Measurements from ENCODE around the gene ARPC5L.
"Not testable (repeated sequence)": the region's sequence is repeated elsewhere in the genome, so short reads cannot be mapped to it uniquely, and the experiment has no call there.

Gene ARPC5L

DNA sequence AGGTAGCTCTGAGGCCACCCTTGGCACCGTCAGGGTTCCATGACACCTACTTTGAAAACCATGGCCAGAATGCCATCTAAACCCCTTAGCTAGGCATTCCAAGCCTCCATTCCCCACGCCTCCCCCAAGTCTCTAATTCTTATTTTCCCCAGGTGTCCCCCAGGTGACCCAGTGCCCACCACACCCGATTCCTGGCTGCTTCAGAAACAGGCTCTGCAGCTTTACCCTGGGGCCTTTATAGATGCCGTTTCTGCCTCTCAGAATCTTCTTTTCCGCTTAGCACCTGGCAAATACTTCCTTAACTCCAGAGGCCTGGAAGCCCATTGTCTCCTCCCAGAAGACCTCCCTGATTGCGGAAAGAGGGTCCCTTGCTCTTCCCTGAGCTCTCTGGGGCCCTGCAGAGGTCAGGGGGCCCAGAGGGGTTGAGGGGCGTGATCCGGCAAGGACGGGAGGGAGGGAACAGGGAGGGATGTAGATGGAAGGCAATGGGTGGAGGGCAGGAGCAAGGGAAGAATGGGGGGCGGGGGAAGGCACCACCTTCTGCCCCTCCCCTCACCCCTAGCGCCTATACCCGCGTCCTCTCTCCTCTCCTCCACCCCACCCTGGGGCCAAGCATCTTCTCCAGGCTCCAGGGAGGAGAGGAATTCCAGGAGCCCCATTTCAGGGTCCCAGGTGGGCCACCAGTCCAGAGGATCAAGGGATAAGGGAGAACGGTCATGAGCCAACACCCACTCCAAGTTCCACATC is 20.7 kb upstream of the ARPC5L start:
- no peak for DNase-seq

DNA sequence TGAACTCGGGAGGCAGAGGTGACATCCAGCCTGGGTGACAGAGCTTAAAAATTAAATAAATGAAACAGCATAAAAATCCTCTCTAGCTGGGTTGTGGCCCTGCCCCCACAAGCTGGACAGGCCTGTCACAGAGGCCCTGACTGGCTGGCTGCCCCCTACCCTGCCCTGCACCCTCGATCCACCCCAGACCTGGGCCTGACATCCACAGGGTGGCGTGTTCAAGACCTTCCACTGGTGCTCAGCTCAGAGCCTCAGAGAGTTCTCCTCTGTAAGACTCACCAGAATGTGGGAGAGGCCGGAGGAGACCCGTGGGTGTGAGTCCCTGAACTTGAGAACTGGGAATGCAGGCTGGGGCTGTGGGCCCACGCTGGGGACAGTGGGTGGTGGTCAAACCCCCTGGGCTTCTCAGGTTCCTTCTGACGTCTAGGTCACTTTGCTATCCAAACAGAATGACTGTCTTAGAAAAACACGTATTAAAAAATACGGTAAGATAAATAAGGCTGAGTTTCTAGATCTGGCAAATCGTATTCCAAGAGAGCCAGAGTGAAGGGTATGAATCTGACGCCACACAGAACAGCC is 18.4 kb upstream of the ARPC5L start:
- no peak for DNase-seq

DNA sequence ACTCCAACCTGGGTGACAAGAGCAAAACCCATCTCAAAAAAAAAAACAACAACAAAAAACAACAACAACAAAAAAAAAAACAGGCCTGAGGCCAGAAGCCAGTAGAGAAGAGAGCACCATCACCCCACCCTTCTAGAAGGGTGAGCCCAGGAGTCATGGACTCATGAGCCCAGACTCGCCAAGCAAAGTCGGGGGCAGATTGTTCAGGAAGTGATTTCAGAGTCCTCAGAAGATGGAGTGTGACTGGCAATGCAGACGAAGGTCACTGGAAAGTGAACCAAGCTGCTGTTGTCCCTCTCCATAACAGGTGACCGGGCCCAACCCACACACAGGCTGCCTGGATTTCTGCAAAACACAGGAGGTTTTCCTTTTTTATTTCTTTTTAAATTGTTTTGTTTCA is 17.6 kb upstream of the ARPC5L start:
- DNase-seq = no peak

DNA sequence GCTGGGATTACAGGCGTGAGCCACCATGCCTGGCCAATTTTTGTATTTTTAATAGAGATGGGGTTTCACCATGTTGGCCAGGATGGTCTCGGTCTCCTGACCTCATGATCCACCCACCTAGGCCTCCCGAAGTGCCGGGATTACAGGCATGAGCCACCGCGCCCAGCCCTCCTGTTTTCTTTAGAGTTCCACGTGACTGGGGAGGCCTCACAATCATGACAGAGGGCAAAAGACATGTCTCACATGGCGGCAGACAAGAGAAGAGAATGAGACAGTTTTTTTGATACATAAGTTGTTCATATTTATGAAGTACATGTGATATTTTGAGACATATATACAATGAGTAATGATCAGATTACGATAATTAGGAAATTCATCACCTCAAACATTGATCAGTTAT is 15.5 kb upstream of the ARPC5L start:
- not testable (repeated sequence) for DNase-seq

DNA sequence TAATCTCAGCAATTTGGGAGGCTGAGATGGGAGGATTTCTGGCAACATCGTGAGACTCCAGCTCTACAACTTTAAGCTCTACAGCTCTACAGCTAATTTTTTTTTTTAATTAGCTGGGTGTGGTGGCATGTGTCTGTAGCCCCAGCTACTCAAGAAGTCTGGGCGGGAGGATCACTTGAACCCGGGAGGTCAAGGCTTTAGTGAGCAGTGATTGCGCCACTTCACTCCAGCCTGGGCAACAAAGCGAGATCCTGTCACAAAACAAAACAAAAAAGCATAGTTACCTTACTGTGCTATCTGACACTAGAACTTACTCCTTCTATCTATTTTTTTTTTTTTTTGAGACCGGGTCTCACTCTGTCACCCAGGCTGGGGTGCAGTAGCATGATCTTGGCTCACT is 15.0 kb upstream of the ARPC5L start:
- no peak for DNase-seq

DNA sequence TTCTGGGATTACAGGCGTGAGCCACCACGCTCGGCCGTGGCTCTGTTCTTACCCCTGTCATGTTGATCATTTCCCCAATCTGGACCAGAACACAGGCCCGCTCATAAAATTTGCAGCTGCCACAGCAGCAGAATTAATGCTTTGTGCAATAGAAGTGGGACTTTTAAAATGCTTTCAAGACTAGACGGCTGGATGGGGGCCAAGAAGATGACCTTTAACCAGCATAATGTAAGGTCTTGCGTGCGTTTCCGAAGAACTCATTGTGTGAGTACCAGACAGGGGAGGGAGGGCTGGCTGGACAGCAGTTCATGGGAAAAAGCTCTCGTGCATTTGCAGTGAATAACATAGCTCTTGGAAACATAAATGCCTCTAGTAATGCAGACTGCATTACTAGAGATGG is 12.1 kb upstream of the ARPC5L start:
- no peak for DNase-seq

DNA sequence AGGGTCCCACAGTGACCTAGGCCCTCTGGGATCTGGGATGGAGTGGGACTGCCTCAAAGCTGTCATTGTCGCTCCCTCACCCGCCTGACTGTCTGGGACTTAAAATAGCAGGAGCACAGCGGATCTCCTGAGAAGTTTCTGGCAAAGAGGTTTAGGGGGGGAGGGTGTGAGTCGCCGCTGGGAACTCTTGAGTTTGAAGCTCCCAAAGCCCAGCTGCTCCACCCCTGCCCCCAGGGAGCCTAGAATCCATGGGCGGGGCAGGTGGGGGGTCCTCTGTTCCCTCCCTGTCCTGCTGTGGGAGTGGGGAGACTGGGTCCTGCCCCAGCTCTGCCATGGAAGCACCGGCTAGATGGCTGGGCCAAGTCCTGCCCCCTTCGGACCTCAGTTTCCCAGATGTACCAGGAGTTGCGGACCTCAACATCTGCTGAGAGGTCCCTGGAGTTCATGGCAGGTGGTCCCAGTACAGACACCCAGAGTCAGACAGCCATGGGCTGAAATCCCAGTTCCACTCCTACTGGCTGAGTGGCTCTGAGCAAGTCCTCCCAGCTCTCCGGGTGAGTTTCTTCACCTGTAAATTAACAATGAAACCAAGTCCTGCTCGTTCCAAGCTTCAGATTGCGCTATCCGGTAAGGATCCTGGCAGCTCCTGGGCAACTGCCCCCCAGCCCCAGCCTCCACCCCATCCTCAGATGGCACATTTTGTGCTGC is 9.7 kb upstream of the ARPC5L start:
- DNase-seq = no peak

DNA sequence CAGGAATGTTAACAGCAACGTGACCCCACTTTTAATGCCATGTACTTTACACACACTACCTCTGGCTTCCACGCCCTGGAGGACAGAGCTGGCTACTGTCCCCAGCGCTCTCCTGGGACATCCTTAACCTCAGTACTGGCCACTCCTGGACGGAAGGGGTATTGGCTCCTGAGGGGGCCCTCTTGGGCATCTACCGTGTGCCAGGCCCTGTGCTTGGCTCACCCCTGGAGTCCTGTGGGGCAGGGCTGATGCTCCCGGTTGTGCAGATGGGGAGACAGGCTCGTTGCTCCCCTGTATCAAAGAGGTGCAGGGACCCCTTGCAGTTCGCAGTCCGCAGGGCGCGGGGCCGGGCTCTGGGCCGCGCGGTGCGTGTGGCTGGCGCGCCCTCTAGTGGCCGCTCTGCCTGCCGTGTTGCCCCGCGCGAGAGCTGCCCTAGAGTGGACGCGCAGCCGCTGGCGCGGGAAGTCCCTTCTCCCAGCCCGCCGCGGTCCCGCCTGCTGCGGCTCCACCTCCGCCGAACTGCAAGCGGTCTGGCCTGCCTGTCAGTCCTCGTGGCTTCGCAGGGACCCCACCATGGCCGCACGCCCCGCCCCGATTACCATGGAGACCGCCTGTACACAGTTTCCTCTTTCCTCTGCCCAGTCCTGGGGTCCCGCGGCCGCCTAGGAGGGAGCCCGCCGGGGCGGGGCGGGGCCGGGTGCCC is 8.9 kb upstream of the ARPC5L start, which contains the start of gene WDR38:
Gene WDR38, plus strand, starts transcription at position 632 of the 703 bp plus-strand sequence. CDS start 72 bp downstream, outside the sequence.
- peak; percentile 45 for DNase-seq

DNA sequence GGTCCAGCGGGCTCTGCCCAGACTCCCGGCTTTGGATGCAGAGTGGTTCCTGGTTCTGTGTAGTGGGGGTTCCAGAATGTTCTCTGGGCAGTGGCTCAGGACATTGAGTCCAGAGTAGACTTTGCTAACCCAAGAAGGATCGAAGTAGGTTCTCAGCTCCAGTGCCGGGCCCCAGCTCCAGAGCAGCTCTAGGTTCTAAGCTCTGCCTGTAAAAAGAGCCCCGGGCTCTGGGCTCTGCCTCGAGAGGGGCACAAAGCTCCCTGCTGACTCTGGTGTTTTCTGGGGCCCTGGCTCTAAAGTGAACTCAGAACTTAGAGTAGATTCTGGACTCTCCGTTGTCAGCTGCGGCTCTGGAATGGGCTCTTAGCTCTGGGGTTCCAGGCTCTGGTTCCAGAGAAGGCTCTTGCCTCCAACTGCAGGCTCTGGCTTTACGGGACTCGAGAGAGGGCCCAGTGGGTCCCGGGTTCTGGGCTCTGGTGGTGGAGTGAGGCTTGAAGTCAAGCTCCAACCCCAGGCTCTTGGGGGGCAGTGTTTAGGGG is 8.3 kb upstream of the ARPC5L start:
- no peak for DNase-seq

DNA sequence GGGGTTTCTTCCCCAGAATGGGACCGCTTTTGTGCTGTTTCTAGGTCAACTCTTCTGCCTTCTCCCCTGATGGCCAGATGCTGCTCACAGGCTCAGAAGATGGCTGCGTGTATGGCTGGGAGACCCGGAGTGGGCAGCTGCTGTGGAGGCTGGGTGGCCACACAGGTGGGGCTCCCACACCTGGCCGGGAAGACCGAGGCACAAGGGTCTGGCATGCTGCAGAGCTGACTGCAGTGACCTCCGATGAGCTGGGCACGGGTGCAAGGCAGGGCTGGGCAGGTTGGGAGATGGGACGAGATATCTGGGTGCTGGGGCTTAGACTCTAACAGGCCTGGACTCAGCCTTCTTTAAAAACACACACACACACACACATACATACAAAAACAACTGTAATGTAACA is 7.8 kb upstream of the ARPC5L start:
- no peak for DNase-seq

DNA sequence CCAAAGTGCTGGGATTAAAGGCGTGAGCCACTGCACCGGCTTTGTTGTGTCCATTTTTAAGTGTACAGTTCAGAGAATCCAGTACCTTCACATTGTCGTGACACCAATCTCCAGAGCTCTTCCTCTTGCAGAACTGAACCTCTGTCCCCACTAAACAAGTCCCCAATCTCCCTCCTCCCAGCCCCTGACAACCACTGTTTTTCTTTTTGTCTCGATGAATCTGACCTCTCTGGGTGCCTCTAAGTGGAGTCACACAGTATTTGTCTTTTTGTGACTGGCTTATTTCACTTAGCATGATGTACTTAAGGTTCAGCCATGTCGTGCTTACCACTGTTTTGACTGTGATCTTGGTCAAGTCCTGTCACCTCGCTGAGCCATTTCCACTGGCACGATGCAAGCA is 7.1 kb upstream of the ARPC5L start:
- DNase-seq = no peak

DNA sequence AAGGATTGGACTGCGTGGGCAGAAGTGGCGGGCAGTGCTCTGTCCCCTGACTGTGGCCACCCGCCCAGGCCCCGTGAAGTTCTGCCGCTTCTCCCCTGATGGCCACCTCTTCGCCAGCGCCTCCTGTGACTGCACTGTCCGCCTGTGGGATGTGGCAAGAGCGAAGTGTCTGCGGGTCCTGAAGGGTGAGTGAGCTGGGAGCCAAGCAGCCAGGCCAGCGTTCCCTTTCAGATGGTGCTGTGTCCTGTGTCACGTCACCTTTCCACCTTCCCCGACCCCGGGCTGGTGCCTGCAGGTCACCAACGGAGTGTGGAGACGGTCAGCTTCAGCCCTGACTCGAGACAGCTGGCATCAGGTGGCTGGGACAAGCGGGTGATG is 6.4 kb upstream of the ARPC5L start:
- no peak for DNase-seq

DNA sequence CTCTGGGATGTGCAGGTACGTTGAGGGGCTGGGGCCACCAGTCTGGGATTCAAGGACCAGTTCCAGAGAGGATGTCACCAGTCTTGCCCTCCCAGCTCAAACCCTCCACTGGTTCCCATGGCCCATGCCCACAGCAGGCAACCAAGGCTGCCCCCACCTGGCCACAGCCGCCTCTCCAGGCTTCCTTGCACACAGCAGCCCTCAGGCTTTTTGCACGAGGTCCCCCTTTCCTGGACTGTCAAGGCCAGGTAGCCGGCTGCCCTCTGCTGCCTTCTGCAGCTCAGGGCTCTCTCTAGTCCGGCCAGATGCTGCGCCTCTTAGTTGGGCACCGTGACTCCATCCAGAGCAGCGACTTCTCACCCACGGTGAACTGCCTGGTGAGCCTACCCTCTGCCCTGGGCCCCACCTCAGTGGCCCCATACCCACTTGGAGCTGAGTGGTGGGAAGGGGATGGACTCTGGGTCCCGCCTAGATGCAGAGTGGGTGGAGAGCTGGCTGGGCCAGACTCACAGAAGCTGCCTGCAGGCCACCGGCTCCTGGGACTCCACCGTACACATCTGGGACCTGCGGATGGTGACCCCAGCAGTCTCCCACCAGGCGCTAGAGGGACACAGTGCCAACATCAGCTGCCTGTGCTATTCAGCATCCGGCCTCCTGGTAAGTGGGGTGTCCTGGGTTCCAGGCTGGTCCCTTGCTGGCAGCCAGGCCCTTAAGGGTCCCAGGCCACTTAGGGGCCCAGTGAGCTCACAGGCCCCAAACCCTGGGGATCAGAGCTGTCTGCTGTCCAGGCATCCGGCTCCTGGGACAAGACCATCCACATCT is 5.8 kb upstream of the ARPC5L start:
- peak; percentile 26 for DNase-seq

DNA sequence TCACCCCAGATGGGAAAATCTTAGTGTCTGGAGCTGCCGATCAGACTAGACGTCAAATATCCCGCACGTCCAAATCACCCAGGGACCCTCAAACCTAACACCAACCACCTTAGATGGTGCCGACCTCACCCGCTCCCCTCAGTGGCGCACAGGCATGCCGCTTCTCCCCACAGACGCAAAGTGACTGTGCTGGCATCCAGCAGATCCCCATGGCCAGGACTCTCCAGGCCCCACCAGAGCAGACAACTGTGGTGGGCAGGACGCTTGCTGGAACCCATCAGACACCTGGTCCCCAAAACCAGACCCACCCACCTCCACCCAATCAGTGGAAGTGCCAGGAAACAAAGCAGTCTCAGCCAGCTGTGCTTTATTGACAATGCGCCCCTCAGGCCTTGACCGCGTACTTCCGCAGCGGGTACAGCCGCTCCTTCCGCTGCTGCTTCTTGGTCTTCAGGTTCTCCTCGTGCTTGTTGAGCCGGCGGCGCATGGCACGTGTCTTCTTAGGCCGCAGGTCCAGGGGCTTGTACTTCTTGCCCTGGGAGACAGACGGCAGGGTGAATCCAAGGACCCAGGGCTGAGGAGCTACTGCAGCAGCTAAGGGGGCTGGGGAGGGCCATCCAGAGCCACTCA is 4.3 kb upstream of the ARPC5L start:
- DNase-seq = no peak

DNA sequence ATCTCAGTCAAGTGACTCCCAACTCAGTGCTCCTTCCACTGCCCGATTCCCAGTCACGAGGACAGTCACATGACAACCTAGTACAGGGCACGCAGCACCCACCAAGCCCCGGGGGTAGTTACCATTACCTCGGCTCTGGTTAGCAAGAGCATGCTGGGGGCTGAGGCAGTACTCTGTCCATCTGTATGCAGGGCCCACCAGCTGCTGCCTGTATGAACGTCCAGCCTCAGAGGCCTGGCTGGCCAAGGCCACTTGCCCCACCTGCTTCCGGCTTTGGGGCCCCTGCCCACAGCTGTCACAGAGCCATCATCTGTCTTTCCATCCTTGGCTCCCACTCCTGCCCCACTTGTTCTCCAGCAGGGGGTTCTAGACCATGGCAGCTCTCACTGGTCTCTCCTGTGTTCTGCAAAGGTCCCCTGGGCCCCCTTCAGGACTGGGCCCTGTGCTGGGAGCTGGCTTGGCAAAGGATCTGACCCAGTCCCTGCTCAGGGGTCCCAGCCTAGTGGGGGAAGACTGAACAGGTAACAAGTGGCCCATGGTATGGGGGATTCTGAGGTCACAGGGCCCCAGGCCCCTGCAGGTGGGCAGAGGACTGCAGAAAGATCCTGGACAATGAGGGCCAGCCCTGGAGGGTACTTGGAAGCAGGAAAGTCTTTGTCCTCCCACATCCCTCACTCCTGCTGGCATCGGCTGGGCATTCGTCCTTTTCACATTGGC is 3.4 kb upstream of the ARPC5L start:
- DNase-seq = no peak

DNA sequence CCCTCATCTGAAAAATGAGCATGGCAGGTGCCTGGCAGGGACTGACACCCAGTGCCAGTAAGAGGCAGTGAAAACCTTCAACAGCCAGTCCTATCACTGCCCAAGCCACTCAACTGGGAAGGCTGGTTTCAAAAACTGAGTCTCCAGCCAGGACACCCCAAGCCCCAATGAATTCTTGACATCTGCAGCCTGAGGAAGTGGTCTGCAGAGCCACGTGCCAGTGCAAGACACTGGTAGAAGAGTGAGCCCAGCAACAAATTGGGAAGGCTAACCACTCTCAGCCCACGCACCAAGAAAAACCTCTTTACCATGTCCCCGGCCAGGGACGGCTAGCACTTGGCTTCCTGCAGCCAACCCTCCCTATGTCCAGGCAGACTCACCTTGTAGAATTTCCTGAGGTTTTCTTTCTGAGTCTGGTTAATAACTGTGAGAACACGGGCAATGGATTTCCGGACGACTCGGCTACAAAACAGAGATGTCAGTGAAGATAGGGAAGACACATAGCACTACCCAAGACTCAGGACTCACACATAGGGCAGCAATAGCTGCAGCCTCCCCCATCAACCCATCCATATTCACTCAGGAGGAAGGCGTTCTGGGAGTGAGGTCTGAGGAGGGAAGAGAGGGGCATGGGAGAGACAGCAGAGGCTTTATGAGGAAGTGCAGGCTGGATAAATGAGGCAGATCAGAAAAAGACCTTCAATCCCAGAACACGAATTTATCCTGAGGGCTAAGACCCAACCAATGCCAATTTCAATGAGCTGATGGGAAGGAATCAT is 1.9 kb upstream of the ARPC5L start:
- DNase-seq = no peak

DNA sequence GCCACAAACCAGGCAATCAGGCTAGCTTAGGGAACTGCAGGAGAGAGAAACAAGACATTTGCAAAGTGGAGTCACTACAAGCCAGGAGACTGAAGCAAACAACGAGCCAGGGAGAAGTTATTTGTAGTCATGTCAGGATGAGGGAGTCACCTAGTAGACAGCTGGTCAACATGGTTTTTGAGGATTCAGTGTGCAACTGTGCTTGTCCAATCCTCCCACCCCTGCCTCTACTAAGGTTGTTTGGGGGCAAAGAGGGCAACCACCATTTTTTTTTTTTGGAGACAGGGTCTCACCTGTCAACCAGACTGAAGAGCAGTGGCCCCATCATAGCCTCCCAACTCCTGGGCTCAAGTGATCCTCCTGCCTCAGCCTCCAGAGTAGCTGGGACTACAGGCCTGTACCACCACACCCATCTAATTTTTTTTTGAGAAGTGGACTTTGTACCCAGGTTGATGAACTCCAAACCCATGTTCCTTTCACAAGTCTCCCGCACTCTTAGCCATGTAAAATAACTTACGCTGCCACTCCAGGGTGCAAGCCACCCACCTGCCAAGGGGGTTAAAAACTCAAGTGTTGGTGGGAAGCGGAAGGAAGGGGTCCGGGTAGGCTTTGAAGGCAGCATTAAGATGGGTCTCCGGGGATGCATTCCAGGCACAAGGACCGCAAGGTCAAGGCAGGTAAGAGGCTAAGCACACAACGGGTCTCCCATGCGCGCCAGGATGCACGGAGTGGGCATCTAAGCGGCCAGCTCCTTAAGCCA is 1.2 kb upstream of the ARPC5L start:
- DNase-seq = no peak

DNA sequence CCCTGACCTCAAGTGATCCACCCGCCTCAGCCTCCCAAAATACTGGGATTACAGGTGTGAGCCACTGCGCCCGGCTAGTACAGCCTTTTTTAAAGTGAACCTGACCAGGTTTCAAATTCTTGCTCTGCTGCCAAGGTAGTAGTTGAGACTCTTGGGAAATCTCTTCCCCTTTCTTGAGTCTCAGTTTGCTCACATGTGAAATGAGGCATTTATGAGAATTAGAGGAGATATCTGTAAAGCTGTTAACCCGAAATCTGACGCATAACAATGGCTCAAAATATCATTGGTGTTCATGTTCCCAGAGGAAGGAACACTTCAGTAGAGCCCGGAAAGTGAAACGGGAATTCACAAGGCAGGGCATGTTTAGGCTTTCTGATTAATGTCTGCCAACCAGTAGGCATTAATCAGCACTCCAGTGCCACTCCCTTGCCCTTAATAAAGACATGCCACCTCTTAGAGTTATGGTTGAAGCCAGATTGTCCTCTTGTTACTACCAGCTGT is 1.5 kb downstream of the ARPC5L start:
- no peak for DNase-seq
